HEK293 (cell line): ENCODE measurements around the gene CDC14A.

Experiments
- CTCF ChIP-seq: fragments of 450-650 bp; formaldehyde crosslinking; IDR thresholded peaks from 2 replicates; pipeline ENCODE4 v1.5.1; 2016; ENCODE audit warnings: missing biosample characterization, missing genetic modification characterization
- ZNF10 ChIP-seq: fragments of 450-650 bp; formaldehyde crosslinking; IDR thresholded peaks from 2 replicates; pipeline ENCODE4 v1.5.1; 2017; ENCODE audit warnings: missing biosample characterization, missing genetic modification characterization

- TF ChIP-seq CTCF (no peak), ZNF10 (no peak)
These were observed 28.7 kb upstream of the CDC14A start for GRCh38 chr1:100323419-100324106.
